HepG2 (cell line): ENCODE measurements around the gene PDYN. TPM values are rescaled to one million over a fixed set of nuclear protein-coding genes. Genes with fewer than 3 reads are reported as not detected.

Experiments
- ATAC-seq: fragments of 200-7000 bp; cut with Tn5 transposase; 3 replicates; pipeline ENCODE4 v1.9.1; 2020; ENCODE audit warnings: mild to moderate bottlenecking, moderate library complexity
- BruUV-seq: library from RNA; stranded (reverse); fragments of 400-500 nt; replicated peaks from 2 replicates; lab custom pipeline; 2021; lab: Mats Ljungman, UMichigan
- CTCF ChIA-PET: fragments of 300-600 bp; formaldehyde crosslinking; extraction: SDS; loops from one replicate; lab custom pipeline; 2021; ENCODE audit warnings: low total read pairs, inconsistent platforms, low intra/inter-chr PET ratio; lab: Yijun Ruan, JAX
- POLR2A ChIA-PET: fragments of 350-600 bp; sonication (Branson Sonifier 250); formaldehyde crosslinking; loops from one replicate; lab custom pipeline; 2020; ENCODE audit warnings: antibody characterized with exemption, inconsistent platforms; lab: Yijun Ruan, JAX
- DNase-seq: peaks from one replicate; pipeline ENCODE4 v3.0.0-alpha.2; 2015; ENCODE audit warnings: low spot score
- FAIRE-seq: peaks from 3 replicates; lab custom pipeline; 2011; peaks lifted over from hg19 to GRCh38; lab: Jason Lieb, UNC
- H2AFZ ChIP-seq: one replicate; pipeline ENCODE4 v1.6.1; 2011; ENCODE audit warnings: low read length, inconsistent platforms
- H3K27ac ChIP-seq: fragments of 300-600 bp; 3 replicates; pipeline ENCODE4 v1.8.0; 2011; ENCODE audit warnings: mixed run types, mild to moderate bottlenecking, mixed read lengths, low read length, inconsistent platforms; ENCODE audit not compliant: insufficient read depth; ENCODE audit errors: extremely low read length
- H3K27me3 ChIP-seq, 2 experiments: fragments of 200-600 bp in 1 of 2; 2 replicates in 1 of 2; 3 replicates in 1 of 2; pipeline versions ENCODE4 v1.6.0 to v1.8.0; 2011; ENCODE audit warnings: low read length in 2 of 2, mild to moderate bottlenecking in 2 of 2, moderate library complexity in 2 of 2, inconsistent platforms in 1 of 2; ENCODE audit not compliant: insufficient read depth in 2 of 2, control insufficient read depth in 1 of 2
- H3K36me3 ChIP-seq, 2 experiments: fragments of 200-600 bp in 1 of 2; replicated peaks in 1 of 2; 2 replicates in 1 of 2; 3 replicates in 1 of 2; pipeline versions ENCODE4 v1.5.1 to v1.8.0; 2011; ENCODE audit warnings: low read length in 2 of 2, inconsistent platforms in 1 of 2; ENCODE audit not compliant: insufficient read depth in 2 of 2, control insufficient read depth in 1 of 2
- H3K4me1 ChIP-seq: 2 replicates; pipeline ENCODE4 v1.5.1; 2012; ENCODE audit warnings: low read length, inconsistent platforms; ENCODE audit not compliant: insufficient read depth
- H3K4me2 ChIP-seq: 2 replicates; pipeline ENCODE4 v1.6.0; 2011; ENCODE audit warnings: low read depth, low read length, inconsistent platforms
- H3K4me3 ChIP-seq, 3 experiments: fragments of 200-600 bp in 1 of 3; sonication (generic), shearing (Covaris generic) in 1 of 3; replicated peaks in 1 of 3; 2 replicates each; pipeline ENCODE4 v1.5.1; 2011 to 2016; ENCODE audit warnings: low read length in 3 of 3, inconsistent platforms in 2 of 3, low read depth in 2 of 3, mild to moderate bottlenecking in 2 of 3, control low read depth in 1 of 3, mixed read lengths in 1 of 3; ENCODE audit not compliant: insufficient read depth in 1 of 3
- H3K79me2 ChIP-seq: one replicate; pipeline ENCODE4 v1.6.1; 2011; ENCODE audit warnings: low read length, inconsistent platforms; ENCODE audit not compliant: insufficient read depth
- H3K9ac ChIP-seq: 2 replicates; pipeline ENCODE4 v1.6.0; 2011; ENCODE audit warnings: mild to moderate bottlenecking, low read depth, low read length, inconsistent platforms; ENCODE audit not compliant: insufficient read depth
- H3K9me3 ChIP-seq: 2 replicates; pipeline ENCODE4 v1.5.1; 2012; ENCODE audit warnings: mild to moderate bottlenecking, low read length
- H4K20me1 ChIP-seq: 2 replicates; pipeline ENCODE4 v1.6.0; 2011; ENCODE audit warnings: inconsistent platforms, mild to moderate bottlenecking, low read length, moderate library complexity; ENCODE audit not compliant: insufficient read depth
- CHD2 ChIP-seq: IDR thresholded peaks from 2 replicates; pipeline ENCODE4 v1.6.1; 2011; ENCODE audit warnings: low read depth, low read length, improper control_type of control experiment
- MTA1 ChIP-seq: sonication (generic); formaldehyde crosslinking; IDR thresholded peaks from 2 replicates; pipeline ENCODE4 v1.4.0; 2020; ENCODE audit warnings: missing genetic modification reagents, mild to moderate bottlenecking, borderline replicate concordance
- ZNF34 ChIP-seq: sonication (generic); formaldehyde crosslinking; IDR thresholded peaks from 2 replicates; pipeline ENCODE4 v1.4.0; 2020; ENCODE audit warnings: mild to moderate bottlenecking, missing genetic modification reagents, borderline replicate concordance
- ZNF615 ChIP-seq: sonication (generic); formaldehyde crosslinking; IDR thresholded peaks from 2 replicates; pipeline ENCODE4 v1.5.0; 2020; ENCODE audit warnings: mild to moderate bottlenecking, missing genetic modification reagents, borderline replicate concordance
- WGBS: methylation state at CpG from one replicate; pipeline ENCODE4 v1.1.6; 2017; ENCODE audit warnings: low lambda C conversion rate; 5-methylcytosine and 5-hydroxymethylcytosine counted together
- in situ Hi-C: cut with HindIII; loops from 2 replicates; pipeline ENCODE4 v1.10.0; 2017; ENCODE audit warnings: low pct_unique_long_range_greater_than_20kb; ENCODE audit not compliant: extremely low pct_ligation_motif_present
- intact Hi-C: fragments of 100-400 bp; cut with micrococcal nuclease; formaldehyde crosslinking; loops from one replicate; pipeline ENCODE4 v1.10.0; 2022; ENCODE audit not compliant: unreplicated experiment
- polyA plus RNA-seq, 8 experiments: library from polyadenylated mRNA; depleted of rRNA in 3 of 8; stranded (reverse) in 7 of 8; unstranded in 1 of 8; fragments of >200 nt; fragmentation: Illumina TruSeq in 4 of 8; extraction: Trizol in 4 of 8; gene quantifications; 2 replicates each; pipeline versions ENCODE4 v1.2.1 to v1.2.3, GENCODE V29; 2011 to 2016; ENCODE audit warnings: low read depth in 4 of 8, missing spikeins in 1 of 8, mixed read lengths in 1 of 8; ENCODE audit not compliant: insufficient read depth in 1 of 8
- total RNA-seq, 5 experiments: library from RNA; depleted of rRNA; stranded (reverse); fragments of >200 nt; fragmentation: Illumina TruSeq; extraction: Trizol; gene quantifications; 2 replicates each; pipeline ENCODE4 v1.2.3, GENCODE V29; 2016; ENCODE audit warnings: low read depth in 1 of 5
- TF ChIP-seq, protein P1 (sequence below): sonication (generic); formaldehyde crosslinking; conservative IDR thresholded peaks from 2 replicates; pipeline ENCODE4 v1.4.0; 2020; ENCODE audit warnings: missing genetic modification reagents
- TF ChIP-seq, protein P2 (sequence below): IDR thresholded peaks from 2 replicates; pipeline ENCODE4 v1.6.1; 2012; ENCODE audit warnings: low read depth, low read length, improper control_type of control experiment
- TF ChIP-seq, protein P3 (sequence below): sonication (generic); formaldehyde crosslinking; IDR thresholded peaks from 2 replicates; pipeline ENCODE4 v1.5.1; 2020; ENCODE audit warnings: missing genetic modification reagents, mild to moderate bottlenecking, borderline replicate concordance

The PDYN gene
- total and polyA plus RNA-seq, 2 of the 13 experiments (the other 11 are each of a cell fraction or from before 2014, with no cell fraction given) = not detected

DNA sequence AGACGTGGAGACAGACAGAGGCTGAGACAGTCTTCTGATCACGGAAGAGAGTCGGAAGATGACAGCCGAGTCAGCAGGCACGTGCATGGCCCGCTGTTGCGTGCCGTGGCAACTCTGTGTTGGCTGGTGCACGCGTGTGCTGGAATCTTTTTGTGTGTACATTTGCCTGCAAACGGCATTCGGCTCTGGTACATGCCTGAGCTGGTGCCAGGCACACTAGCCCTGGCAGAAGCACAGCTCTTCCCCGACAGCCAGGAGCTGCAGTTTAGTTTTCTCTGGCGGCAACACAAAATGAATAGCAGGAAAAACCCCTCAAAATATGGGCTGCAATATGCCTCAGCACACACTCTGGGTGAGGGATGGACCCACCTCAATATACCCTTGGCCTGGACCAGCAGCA is 769 bp upstream of the PDYN start:
- POLR2A ChIA-PET = no interaction called here
- Histone ChIP-seq H3K79me2 (no peaks in the 10 kb centered on the region), H3K9me3 (no peaks in the 10 kb centered on the region), H2AFZ (no peak overlapping the region), H3K27me3 (peaks cover 15 to 70% of the 10 kb centered on the region in 2 experiments), H3K36me3 (no peaks in the 10 kb centered on the region), H3K4me3 (no peak overlapping the region), H3K27ac (no peak overlapping the region), H4K20me1 (no peaks in the 10 kb centered on the region), H3K9ac (no peak overlapping the region), H3K4me2 (no peak overlapping the region), H3K4me1 (no peaks in the 10 kb centered on the region)
- FAIRE-seq = no peak
- ATAC-seq = no peak
- CTCF ChIA-PET = no interaction called here
- in situ Hi-C loops = no loop called here
- intact Hi-C loops = no loop called here
- DNase-seq = no peak
- no peak for TF ChIP-seq CHD2
- TF ChIP-seq, protein P1, sequence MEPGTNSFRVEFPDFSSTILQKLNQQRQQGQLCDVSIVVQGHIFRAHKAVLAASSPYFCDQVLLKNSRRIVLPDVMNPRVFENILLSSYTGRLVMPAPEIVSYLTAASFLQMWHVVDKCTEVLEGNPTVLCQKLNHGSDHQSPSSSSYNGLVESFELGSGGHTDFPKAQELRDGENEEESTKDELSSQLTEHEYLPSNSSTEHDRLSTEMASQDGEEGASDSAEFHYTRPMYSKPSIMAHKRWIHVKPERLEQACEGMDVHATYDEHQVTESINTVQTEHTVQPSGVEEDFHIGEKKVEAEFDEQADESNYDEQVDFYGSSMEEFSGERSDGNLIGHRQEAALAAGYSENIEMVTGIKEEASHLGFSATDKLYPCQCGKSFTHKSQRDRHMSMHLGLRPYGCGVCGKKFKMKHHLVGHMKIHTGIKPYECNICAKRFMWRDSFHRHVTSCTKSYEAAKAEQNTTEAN (CRISPR knock-in tag) = no peak
- TF ChIP-seq ZNF34 (CRISPR knock-in tag) = no peak
- TF ChIP-seq, protein P2, sequence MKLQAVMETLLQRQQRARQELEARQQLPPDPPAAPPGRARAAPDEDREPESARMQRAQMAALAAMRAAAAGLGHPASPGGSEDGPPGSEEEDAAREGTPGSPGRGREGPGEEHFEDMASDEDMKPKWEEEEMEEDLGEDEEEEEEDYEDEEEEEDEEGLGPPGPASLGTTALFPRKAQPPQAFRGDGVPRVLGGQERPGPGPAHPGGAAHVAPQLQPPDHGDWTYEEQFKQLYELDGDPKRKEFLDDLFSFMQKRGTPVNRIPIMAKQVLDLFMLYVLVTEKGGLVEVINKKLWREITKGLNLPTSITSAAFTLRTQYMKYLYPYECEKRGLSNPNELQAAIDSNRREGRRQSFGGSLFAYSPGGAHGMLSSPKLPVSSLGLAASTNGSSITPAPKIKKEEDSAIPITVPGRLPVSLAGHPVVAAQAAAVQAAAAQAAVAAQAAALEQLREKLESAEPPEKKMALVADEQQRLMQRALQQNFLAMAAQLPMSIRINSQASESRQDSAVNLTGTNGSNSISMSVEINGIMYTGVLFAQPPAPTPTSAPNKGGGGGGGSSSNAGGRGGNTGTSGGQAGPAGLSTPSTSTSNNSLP = no peak
- TF ChIP-seq, protein P3, sequence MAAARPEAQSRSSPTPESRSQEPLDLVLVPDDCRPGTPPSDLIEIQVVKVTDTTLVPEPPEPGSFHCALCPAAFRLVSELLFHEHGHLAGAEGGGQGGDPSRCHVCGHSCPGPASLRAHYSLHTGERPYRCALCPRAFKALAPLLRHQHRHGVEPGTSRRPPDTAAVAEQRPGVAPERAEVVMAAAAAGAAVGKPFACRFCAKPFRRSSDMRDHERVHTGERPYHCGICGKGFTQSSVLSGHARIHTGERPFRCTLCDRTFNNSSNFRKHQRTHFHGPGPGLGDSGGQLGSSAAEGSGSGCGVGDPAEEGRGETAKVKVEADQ = no peak
- no peak for TF ChIP-seq MTA1 (CRISPR knock-in tag)
- no peak for TF ChIP-seq ZNF615 (CRISPR knock-in tag)
- WGBS = 26% methylated on average over 13 of the region's 14 CpGs
- BruUV-seq = no TSS peak
